DOHH2 (cell line): Measurements from ENCODE around the gene FOSB.

Experiments used
- CTCF ChIP-seq: fragments of 200-600 bp; sonication (generic); IDR thresholded peaks from one replicate; pipeline ENCODE4 v1.5.1; 2014; ENCODE audit warnings: antibody characterized with exemption, mild to moderate bottlenecking, low read depth, low read length; ENCODE audit not compliant: poor library complexity, severe bottlenecking
- EZH2phosphoT487 ChIP-seq: fragments of 200-600 bp; sonication (generic); IDR thresholded peaks from 2 replicates; pipeline ENCODE4 v1.6.1; 2017; ENCODE audit warnings: borderline replicate concordance, mild to moderate bottlenecking, antibody characterized with exemption, low read length, moderate library complexity, mixed read lengths

GRCh38 chr19:45448887-45449299, 18.9 kb upstream of the FOSB start:
- TF ChIP-seq CTCF: no peak
- TF ChIP-seq EZH2phosphoT487: no peak
